SK-N-MC (cell line): ENCODE data around the gene CEP63.
A peak's percentile ranks its signal among the peaks of the same experiment; 100 is the strongest.

Source experiments
- DNase-seq: peaks from one replicate; pipeline ENCODE4 v3.0.0-alpha.2; 2011; ENCODE audit warnings: low read depth, low spot score
- H3K27ac ChIP-seq: fragments of 200-600 bp; sonication (generic); 2 replicates; pipeline ENCODE4 v1.5.1; 2016; ENCODE audit warnings: mixed run types
- H3K36me3 ChIP-seq: fragments of 200-600 bp; sonication (generic); 2 replicates; pipeline ENCODE4 v1.6.1; 2017; ENCODE audit warnings: antibody characterized with exemption, low read length, mixed read lengths; ENCODE audit not compliant: insufficient read depth
- H3K4me3 ChIP-seq: fragments of 200-600 bp; sonication (generic); 2 replicates; pipeline ENCODE4 v1.5.1; 2016
- H3K9ac ChIP-seq: fragments of 200-600 bp; sonication (generic); 2 replicates; pipeline ENCODE4 v1.8.0; 2017; ENCODE audit warnings: mixed run types, mixed read lengths; ENCODE audit not compliant: insufficient read length
- H3K9me3 ChIP-seq: fragments of 200-600 bp; sonication (generic); 2 replicates; pipeline ENCODE4 v1.6.1; 2017; ENCODE audit warnings: low read depth, mild to moderate bottlenecking, antibody characterized with exemption, low read length, moderate library complexity, mixed read lengths
- EZH2 ChIP-seq: fragments of 200-600 bp; sonication (generic); IDR thresholded peaks from one replicate; pipeline ENCODE4 v1.6.1; 2017; ENCODE audit warnings: antibody characterized with exemption
- FOXP2 ChIP-seq: optimal IDR thresholded peaks from 2 replicates; pipeline ENCODE3; 2011; ENCODE audit warnings: mild to moderate bottlenecking, moderate library complexity; ENCODE audit not compliant: insufficient read depth; ENCODE audit errors: extremely low read length, control extremely low read depth
- POLR2AphosphoS5 ChIP-seq: IDR thresholded peaks from 2 replicates; pipeline ENCODE4 v1.6.1; 2012; ENCODE audit warnings: mild to moderate bottlenecking, low read depth, low read length, borderline replicate concordance

Gene CEP63

DNA sequence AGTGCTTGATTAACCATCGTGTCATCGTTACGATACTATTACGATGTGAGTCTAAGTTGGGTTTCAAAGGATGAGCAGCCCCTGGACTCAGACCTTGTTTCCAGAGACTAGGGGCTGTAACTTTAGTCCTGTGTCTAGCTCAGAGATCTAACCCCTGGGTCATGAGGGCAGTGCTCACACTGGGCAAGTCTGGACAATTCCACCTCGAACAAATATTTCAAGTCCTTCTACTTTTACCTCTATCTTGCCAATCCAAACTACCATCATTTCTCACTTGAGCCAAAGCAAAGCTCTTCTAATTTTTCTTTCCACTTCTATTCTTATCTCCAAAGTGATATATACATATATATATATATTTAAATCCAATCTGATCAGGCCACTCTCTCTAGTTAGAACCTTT lies 10.9 kb upstream of the CEP63 start:
- TF ChIP-seq EZH2, result no peak
- TF ChIP-seq POLR2AphosphoS5, result no peak
- no peak for TF ChIP-seq FOXP2
- H3K9ac ChIP-seq, result no peak overlapping the region

DNA sequence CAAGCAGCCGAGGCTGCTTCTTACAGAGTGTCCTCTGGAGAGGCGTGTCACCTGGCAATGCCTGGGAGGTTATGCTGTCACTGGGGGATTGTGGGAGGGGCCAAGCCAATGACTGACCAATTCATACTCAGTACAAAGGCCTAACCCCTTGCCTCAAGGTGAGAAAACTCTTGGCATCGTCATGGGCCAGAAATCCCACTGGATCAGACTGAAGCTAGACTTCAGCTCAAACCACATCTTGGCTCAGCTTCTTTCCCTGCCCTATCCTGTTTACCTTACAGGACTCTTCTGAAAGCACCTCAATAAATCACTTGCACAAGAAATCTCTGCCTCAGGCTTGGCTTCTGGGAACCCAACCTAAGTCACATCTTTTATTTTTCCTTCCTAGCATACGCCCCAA lies 9.6 kb upstream of the CEP63 start:
- no peak overlapping the region for H3K4me3 ChIP-seq
- peaks cover 51% of the 10 kb centered on the region for H3K36me3 ChIP-seq
- TF ChIP-seq FOXP2 (no peak), POLR2AphosphoS5 (no peak), EZH2 (no peak)
- no peak for DNase-seq
- no peak overlapping the region for H3K9ac ChIP-seq
- no peaks in the 10 kb centered on the region for H3K9me3 ChIP-seq
- no peak overlapping the region for H3K27ac ChIP-seq

More for the DNA sequence above, 10.9 kb upstream of the CEP63 start:
- no peak overlapping the region for H3K4me3 ChIP-seq
- DNase-seq, result no peak
- no peaks in the 10 kb centered on the region for H3K9me3 ChIP-seq
- peaks cover 37% of the 10 kb centered on the region for H3K36me3 ChIP-seq
- no peak overlapping the region for H3K27ac ChIP-seq

DNA sequence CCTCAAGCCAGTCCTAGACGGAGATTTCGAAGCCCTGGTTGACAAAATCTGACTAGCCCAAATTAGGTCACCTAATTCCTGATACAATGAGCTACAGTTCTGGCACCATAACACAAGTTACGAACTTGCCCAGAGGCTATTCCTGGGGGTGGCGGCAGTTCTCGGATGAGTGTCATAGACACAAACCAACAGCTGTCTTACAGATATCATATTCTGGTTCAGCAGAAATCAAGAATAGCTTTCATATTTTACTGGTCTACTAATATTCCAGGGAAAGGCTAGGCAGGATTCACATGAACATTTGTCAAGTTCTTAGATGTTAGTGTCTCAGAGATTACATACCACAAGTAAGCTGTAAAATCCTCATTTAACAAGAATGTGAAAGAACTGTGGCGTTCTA lies 8.9 kb upstream of the CEP63 start:
- TF ChIP-seq FOXP2 (no peak), EZH2 (no peak), POLR2AphosphoS5 (no peak)
- Histone ChIP-seq H3K36me3 (peaks cover 57% of the 10 kb centered on the region), H3K27ac (peak overlapping the region; percentile 42), H3K9me3 (no peaks in the 10 kb centered on the region), H3K4me3 (no peak overlapping the region), H3K9ac (peak overlapping the region; percentile 57)
- no peak for DNase-seq

DNA sequence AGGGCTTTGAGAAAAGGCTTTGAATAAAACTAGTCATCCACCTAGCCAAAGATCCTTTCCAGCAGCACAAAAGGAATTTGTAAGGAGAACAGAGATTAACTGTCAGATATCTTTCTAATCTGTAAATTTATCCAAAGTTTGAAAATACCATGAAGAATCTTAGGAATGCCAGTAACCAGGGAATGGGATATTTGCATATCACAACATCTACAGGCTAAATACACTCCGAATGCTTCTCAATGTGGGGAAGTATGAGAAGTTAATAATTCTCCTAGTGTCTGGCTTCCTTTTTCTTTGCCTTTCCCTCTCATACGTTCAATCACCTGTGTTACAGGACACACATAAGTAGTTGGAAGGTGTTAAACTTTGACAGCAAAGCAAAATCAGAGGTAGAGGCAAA lies 7.9 kb upstream of the CEP63 start:
- no peak for DNase-seq
- Histone ChIP-seq H3K9me3 (no peaks in the 10 kb centered on the region), H3K36me3 (peaks cover 66% of the 10 kb centered on the region), H3K9ac (peak overlapping the region; percentile 57), H3K27ac (peak overlapping the region; percentile 6; the same call in 1 of the 2 replicates), H3K4me3 (no peak overlapping the region)
- no peak for TF ChIP-seq EZH2
- no peak for TF ChIP-seq POLR2AphosphoS5
- no peak for TF ChIP-seq FOXP2

DNA sequence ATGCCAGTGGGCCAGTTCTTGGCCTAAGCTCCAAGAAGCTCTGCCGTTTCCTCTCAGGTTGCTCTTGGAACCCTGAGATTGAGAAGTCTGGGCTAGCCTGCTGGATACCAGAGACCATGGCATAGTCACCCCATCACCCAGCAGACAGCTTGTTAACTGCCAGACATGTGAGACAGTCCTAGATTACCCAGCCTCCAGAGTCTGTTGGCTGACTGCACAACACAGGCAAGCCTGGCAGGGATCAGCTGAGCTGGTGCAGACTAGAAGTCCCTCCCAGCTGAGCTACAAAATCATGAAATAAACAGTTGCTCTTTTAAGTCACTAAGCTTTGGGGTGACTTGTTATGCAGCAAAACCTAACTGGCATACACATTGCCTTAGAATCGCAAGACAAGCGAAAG lies 5.3 kb upstream of the CEP63 start:
- TF ChIP-seq EZH2 (no peak), POLR2AphosphoS5 (no peak), FOXP2 (no peak)
- H3K9ac ChIP-seq, result no peak overlapping the region
- H3K36me3 ChIP-seq, result peaks cover 73% of the 10 kb centered on the region

DNA sequence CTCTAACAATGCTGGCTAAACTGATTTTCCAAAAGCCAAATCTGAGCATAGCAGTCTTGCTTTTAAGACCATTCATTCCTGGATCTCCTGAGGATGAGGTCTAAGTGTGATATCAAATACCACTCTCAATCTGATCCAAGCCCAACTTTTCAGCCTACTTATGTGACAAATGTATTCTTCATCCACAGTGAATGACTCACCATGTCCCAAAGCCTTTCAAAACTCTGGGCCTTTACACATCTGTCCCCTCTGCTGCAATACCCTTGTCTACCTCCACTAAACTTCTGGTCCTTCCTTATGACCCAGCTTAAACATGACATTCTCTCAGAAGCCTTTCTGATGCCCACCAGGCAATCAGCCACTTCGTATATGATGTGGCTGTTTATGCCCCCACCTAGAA lies 4.7 kb upstream of the CEP63 start:
- H3K9ac ChIP-seq, result no peak overlapping the region
- no peaks in the 10 kb centered on the region for H3K9me3 ChIP-seq

More for the DNA sequence above, 5.3 kb upstream of the CEP63 start:
- DNase-seq, result no peak
- Histone ChIP-seq H3K9me3 (no peaks in the 10 kb centered on the region), H3K27ac (no peak overlapping the region), H3K4me3 (no peak overlapping the region)

DNA sequence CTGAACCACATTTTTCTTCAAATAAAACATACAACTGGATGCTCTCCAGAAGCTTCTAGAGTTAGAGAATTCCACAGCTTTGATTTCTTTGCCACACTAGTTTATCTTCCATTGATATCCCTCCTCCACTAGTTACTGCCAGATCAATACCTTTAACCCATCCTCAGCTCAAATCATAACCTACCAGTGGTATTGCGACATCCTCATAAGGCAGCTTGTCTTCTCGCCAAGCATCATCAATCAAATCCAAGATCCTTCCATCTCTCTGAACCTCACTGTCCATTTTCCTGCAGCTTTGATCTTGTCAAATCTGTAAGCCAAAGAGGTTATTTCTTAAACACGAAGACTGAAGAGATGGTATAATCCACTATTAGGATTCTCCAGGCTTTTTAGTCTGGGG lies 3.2 kb upstream of the CEP63 start:
- Histone ChIP-seq H3K9me3 (no peaks in the 10 kb centered on the region), H3K27ac (no peak overlapping the region), H3K36me3 (peaks cover 57% of the 10 kb centered on the region), H3K4me3 (no peak overlapping the region), H3K9ac (peak overlapping the region; percentile 42)
- TF ChIP-seq POLR2AphosphoS5 (no peak), EZH2 (no peak), FOXP2 (no peak)
- DNase-seq, result no peak

More for the DNA sequence above, 4.7 kb upstream of the CEP63 start:
- no peak for TF ChIP-seq FOXP2
- TF ChIP-seq POLR2AphosphoS5, result no peak
- H3K4me3 ChIP-seq, result no peak overlapping the region
- no peak for DNase-seq
- H3K27ac ChIP-seq, result no peak overlapping the region
- H3K36me3 ChIP-seq, result peaks cover 72% of the 10 kb centered on the region

DNA sequence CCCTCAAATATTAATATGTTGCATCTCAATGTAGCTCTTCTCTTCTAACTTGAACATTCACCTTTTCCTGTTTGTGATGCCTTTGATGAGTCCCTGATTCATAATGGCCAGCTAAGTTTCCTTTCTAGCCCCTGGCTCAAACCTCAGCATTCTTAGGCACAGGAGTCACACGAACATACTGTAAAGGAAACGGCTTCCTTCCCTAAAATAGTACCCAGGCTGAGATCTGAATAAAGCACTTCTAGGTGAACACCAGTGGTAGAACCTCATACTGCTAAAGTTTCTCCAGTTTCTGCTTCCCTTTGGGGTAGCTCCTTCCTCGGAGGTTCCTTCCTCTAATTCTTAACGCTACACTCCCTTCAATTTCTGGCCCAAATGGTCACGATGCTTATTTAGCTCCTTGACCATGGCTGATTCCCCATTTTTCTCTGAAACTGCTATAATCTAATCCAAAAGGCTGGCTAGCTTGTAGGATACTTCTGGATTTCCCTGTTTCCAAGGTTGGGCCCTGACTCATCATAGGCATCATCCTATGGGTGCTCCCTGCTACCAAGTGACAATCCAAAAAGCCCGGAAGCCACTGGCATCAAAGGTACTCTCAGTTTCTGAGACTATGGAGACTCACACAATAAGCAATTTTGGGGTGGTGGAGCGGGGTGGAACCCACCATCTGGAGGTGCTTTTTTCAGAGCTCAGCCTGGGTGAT lies 2.5 kb upstream of the CEP63 start:
- TF ChIP-seq POLR2AphosphoS5 (no peak), EZH2 (no peak), FOXP2 (no peak)
- no peak for DNase-seq
- no peak overlapping the region for H3K27ac ChIP-seq
- no peak overlapping the region for H3K4me3 ChIP-seq
- H3K36me3 ChIP-seq, result peaks cover 50% of the 10 kb centered on the region
- no peaks in the 10 kb centered on the region for H3K9me3 ChIP-seq
- H3K9ac ChIP-seq, result peak overlapping the region; percentile 42

DNA sequence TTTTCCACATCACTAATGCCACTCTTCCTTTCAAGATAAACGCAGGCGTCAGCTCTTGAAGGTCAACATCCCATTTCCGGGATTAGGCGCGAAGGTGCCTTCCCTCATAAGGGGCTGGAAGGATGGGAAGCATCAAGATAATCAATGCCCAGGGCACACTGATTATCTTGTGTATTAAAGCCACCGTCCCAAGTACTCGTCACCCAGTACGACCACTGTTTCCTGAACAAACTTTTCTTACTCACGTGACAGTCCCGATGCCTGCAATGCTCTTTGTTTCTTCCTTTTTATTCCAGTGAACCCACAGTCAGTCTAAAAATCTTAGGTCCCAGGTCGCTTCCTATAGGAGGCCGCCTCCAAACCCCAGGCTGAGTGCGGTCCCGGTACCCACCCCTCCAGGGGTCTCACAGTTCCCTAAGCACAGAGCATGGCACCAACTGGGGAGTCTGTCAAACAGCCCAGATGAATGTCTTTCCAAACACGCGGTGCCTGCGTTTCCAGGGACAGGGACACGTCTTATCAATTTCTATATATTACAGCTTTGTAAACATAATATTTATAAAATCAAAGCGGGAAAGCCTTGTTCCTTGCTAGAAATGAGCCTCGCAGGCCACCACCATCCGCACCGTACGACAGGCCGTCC lies 661 bp upstream of the CEP63 start:
- no peak for DNase-seq
- TF ChIP-seq POLR2AphosphoS5 (no peak), EZH2 (no peak), FOXP2 (no peak)

More for the DNA sequence above, 661 bp upstream of the CEP63 start:
- H3K9ac ChIP-seq, result peak overlapping the region; percentile 99
- peaks cover 34% of the 10 kb centered on the region for H3K36me3 ChIP-seq
- peak overlapping the region; percentile 99 for H3K4me3 ChIP-seq
- no peaks in the 10 kb centered on the region for H3K9me3 ChIP-seq
- H3K27ac ChIP-seq, result peak overlapping the region; percentile 92
